ENCODE measurements around the gene CHAT. TPM values are rescaled to one million over a fixed set of nuclear protein-coding genes. Genes with fewer than 3 reads are reported as not detected.

Gene CHAT
- total RNA-seq, 4 donors from 2014 or later: 0.94 to 1.6 TPM; not detected in 2

DNA sequence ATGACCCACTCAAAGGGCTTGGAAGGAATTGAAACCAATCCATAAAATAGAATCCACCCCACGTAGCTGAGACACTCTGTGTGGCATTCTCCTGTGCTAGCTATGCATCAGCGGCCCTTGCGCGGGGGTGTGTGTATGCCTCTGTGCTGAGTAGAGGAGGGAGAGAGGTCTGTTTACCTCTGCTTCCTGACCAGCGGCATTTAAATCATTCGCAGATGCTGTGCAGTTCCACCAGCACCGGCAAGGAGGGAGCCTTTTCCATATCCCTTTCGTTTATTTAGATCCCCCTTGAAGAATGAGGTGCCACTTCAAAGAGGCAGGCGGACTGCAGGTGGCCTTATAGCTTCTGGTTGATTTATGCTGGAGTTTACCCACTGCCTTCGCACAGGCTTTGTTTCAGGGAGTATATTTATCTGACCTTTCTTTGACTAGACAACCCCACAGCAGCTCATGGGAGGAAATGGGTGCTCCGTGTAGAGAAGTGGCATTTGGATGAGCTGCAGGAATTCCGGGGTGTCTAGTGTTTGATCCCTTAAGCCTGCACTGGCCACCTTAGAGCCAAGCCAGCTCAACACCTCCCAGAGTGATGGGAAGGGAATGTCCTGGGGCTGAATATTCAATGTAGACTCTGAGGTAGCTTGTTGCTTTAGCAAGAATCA, 77.0 kb downstream of the CHAT start:
- peaks cover 0 to 17% (median 0%) of the 10 kb centered on the region in 3 donors for H3K9me3 ChIP-seq
- TF ChIP-seq POLR2A (IDR thresholded peaks at IDR 0.05): no peak
- TF ChIP-seq POLR2AphosphoS5 (IDR thresholded peaks at IDR 0.05): no peak
- TF ChIP-seq, protein P1, sequence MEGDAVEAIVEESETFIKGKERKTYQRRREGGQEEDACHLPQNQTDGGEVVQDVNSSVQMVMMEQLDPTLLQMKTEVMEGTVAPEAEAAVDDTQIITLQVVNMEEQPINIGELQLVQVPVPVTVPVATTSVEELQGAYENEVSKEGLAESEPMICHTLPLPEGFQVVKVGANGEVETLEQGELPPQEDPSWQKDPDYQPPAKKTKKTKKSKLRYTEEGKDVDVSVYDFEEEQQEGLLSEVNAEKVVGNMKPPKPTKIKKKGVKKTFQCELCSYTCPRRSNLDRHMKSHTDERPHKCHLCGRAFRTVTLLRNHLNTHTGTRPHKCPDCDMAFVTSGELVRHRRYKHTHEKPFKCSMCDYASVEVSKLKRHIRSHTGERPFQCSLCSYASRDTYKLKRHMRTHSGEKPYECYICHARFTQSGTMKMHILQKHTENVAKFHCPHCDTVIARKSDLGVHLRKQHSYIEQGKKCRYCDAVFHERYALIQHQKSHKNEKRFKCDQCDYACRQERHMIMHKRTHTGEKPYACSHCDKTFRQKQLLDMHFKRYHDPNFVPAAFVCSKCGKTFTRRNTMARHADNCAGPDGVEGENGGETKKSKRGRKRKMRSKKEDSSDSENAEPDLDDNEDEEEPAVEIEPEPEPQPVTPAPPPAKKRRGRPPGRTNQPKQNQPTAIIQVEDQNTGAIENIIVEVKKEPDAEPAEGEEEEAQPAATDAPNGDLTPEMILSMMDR (IDR thresholded peaks at IDR 0.05): no peak
- TF ChIP-seq EP300 (IDR thresholded peaks at IDR 0.05): no peak
- 3 to 8% methylated on average over 6 to 9 of the region's 12 CpGs for WGBS, 2 donors (ENCODE audit: low coverage in 1 of 2)
- no peak for ATAC-seq
- H3K4me3 ChIP-seq: no peak overlapping the region
- no peak overlapping the region for H3K27ac ChIP-seq
- no peaks in the 10 kb centered on the region for H3K4me1 ChIP-seq
- no peaks in the 10 kb centered on the region for H3K36me3 ChIP-seq
- H3K27me3 ChIP-seq: peaks cover 59% of the 10 kb centered on the region

DNA sequence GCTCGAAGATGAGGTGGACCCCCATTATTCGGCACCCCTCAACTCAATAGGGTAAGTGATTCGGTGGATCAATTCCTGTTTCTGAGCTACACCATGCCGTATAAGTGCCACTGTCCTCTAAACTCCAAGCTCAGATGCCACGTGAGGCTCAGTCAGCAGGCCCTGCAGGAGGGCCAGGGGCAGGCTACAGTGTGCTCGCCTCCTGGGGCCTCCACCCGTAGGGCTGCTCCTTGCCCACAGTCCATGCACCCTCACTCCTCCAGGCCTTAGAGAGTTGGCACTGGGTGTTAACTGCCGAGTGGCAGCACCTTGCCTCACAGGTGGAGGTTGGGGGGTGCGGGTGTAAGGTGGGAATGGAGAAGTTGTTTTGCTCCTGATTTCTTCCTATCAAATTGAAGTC, 77.8 kb downstream of the CHAT start:
- TF ChIP-seq POLR2AphosphoS5 (IDR thresholded peaks at IDR 0.05) (no peak), POLR2A (IDR thresholded peaks at IDR 0.05) (no peak), EP300 (IDR thresholded peaks at IDR 0.05) (no peak)
- TF ChIP-seq, protein P1 (IDR thresholded peaks at IDR 0.05): no peak
- Histone ChIP-seq H3K36me3 (no peaks in the 10 kb centered on the region), H3K4me3 (no peak overlapping the region), H3K4me1 (no peaks in the 10 kb centered on the region), H3K27me3 (peaks cover 63% of the 10 kb centered on the region), H3K27ac (no peak overlapping the region), H3K9me3 (peaks cover 0 to 12% (median 0%) of the 10 kb centered on the region in 3 donors)
- no CpG with 5 or more reads among the region's 9 CpGs for WGBS, 2 donors (ENCODE audit: low coverage in 1 of 2)
- ATAC-seq: no peak

DNA sequence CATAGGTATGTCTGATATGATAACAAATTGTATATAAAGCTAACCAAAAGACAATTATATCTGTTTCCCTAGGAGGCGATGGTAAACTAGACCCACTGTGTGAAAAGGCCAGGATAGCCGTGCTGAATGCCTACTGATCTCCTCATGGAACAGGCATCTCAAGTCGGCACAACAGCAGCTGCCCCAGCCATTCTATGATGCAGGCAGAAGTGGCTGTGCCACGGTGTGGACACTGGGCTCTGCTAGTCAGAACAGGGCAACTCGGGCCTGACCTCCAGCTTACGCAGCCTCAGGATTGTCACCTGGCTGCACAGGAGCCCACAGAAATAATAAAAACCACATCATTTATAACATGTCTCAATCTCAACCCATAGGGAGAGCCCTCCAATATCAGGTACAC, 80.6 kb downstream of the CHAT start:
- peaks cover 48% of the 10 kb centered on the region for H3K27me3 ChIP-seq
- H3K27ac ChIP-seq: no peak overlapping the region
- no peaks in the 10 kb centered on the region for H3K4me1 ChIP-seq
- 76% methylated on average over 4 of the region's 6 CpGs; no CpG with 5 or more reads in 1 of the 2 donors for WGBS, 2 donors (ENCODE audit: low coverage in 1 of 2)
- no peaks in the 10 kb centered on the region for H3K36me3 ChIP-seq
- peaks cover 0 to 5% (median 0%) of the 10 kb centered on the region in 3 donors for H3K9me3 ChIP-seq
- H3K4me3 ChIP-seq: no peak overlapping the region
- no peak for TF ChIP-seq POLR2A (IDR thresholded peaks at IDR 0.05)
- no peak for TF ChIP-seq EP300 (IDR thresholded peaks at IDR 0.05)
- no peak for TF ChIP-seq POLR2AphosphoS5 (IDR thresholded peaks at IDR 0.05)
- TF ChIP-seq, protein P1 (IDR thresholded peaks at IDR 0.05): no peak
- ATAC-seq: no peak

DNA sequence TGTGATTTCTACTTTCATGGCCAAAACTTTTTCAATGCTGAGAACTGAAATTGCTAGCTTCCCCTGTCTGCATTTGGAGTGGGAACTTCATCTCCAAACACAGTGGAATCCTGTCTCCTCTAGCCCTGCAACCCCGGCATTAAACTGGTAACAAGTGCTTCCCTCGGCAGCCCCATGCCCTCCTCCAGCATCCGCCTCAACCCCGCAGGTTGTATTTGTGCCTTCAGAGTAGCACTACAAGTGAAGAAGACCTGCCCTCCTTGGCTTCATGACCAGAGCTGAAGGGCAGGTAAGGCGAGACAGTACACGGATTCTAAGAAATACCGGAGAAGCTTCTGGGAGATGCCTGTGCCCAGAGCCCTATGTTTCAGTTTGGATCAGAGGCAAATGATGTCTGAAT, 82.5 kb downstream of the CHAT start:
- Histone ChIP-seq H3K4me1 (no peaks in the 10 kb centered on the region), H3K36me3 (no peaks in the 10 kb centered on the region), H3K27me3 (peaks cover 37% of the 10 kb centered on the region), H3K9me3 (peaks cover 0 to 5% (median 0%) of the 10 kb centered on the region in 3 donors), H3K4me3 (no peak overlapping the region), H3K27ac (no peak overlapping the region)
- ATAC-seq: no peak
- TF ChIP-seq, protein P1 (IDR thresholded peaks at IDR 0.05): no peak
- 60 to 80% methylated on average over 2 to 4 of the region's 7 CpGs for WGBS, 2 donors (ENCODE audit: low coverage in 1 of 2)

DNA sequence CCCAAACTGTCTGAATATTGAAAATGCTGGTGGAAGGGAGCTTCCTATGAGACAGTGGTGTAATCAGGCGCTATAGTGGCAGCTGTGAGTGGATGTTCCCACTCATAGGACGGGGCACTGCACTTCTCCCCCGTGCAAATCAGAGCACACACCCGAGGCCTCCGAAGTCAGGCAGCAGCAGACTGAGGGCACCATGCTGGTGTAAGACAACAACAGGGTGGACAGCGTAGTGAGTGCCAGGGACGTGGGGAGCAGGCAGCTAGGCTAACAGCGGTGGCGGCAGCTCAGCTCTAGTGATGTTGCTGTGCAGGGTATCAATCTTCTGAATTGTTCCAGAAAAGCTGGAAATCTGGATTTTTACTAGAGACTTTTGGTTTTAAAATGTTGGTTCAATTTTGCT, 84.8 kb downstream of the CHAT start:
- no peaks in the 10 kb centered on the region for H3K4me1 ChIP-seq
- no peak overlapping the region for H3K27ac ChIP-seq
- peaks cover 21% of the 10 kb centered on the region for H3K27me3 ChIP-seq
- H3K36me3 ChIP-seq: no peaks in the 10 kb centered on the region
- H3K4me3 ChIP-seq: no peak overlapping the region
- 63 to 70% methylated on average over 4 to 5 of the region's 9 CpGs for WGBS, 2 donors (ENCODE audit: low coverage in 1 of 2)
- no peak for TF ChIP-seq POLR2A (IDR thresholded peaks at IDR 0.05)
- TF ChIP-seq POLR2AphosphoS5 (IDR thresholded peaks at IDR 0.05): no peak
- no peak for TF ChIP-seq EP300 (IDR thresholded peaks at IDR 0.05)
- TF ChIP-seq, protein P1 (IDR thresholded peaks at IDR 0.05): no peak
- no peaks in the 10 kb centered on the region for H3K9me3 ChIP-seq
- no peak for ATAC-seq

Data from gastroesophageal sphincter (tissue), 4 donors.